ENCODE measurements around the gene SARDH. TPM values are rescaled to one million over a fixed set of nuclear protein-coding genes. Genes with fewer than 3 reads are reported as not detected.

The SARDH gene
- total RNA-seq, 4 donors from 2014 or later: 0.62 to 2.3 (median 1.2) TPM; not detected in 1

DNA sequence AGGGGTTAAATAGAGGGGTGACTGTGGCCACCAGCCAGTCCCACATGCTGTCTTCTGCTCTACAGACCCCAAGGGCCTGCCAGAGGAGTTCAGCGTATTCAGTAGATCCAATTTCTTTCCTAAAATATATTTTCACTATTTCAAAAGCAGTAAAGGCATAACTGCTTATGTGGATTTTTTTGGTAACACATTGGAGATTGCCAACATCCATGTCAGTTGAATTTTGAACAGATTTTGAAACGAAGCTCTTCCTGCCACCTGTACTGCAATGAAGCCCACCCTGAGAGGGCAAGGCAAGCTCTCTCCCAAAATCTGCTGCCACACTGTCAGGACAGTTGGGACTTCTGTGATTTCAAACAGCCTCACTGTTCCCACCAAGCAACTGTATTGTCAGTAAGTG lies 37.1 kb upstream of the SARDH start:
- TF ChIP-seq POLR2AphosphoS5 (IDR thresholded peaks at IDR 0.05) (no peak), EP300 (IDR thresholded peaks at IDR 0.05) (no peak), POLR2A (IDR thresholded peaks at IDR 0.05) (no peak)
- TF ChIP-seq, protein P1, sequence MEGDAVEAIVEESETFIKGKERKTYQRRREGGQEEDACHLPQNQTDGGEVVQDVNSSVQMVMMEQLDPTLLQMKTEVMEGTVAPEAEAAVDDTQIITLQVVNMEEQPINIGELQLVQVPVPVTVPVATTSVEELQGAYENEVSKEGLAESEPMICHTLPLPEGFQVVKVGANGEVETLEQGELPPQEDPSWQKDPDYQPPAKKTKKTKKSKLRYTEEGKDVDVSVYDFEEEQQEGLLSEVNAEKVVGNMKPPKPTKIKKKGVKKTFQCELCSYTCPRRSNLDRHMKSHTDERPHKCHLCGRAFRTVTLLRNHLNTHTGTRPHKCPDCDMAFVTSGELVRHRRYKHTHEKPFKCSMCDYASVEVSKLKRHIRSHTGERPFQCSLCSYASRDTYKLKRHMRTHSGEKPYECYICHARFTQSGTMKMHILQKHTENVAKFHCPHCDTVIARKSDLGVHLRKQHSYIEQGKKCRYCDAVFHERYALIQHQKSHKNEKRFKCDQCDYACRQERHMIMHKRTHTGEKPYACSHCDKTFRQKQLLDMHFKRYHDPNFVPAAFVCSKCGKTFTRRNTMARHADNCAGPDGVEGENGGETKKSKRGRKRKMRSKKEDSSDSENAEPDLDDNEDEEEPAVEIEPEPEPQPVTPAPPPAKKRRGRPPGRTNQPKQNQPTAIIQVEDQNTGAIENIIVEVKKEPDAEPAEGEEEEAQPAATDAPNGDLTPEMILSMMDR (IDR thresholded peaks at IDR 0.05): no peak
- Histone ChIP-seq H3K27me3 (no peaks in the 10 kb centered on the region), H3K9me3 (peaks cover 0 to 10% (median 0%) of the 10 kb centered on the region in 3 donors), H3K27ac (no peak overlapping the region), H3K4me1 (peaks cover 0 to 10% (median 0%) of the 10 kb centered on the region in 3 donors), H3K36me3 (peaks cover 0 to 99% of the 10 kb centered on the region in 2 donors), H3K4me3 (no peak overlapping the region)
- ATAC-seq: no peak
- WGBS, 2 donors (ENCODE audit: low coverage in 1 of 2): 95 to 100% methylated on average over 2 of the region's 2 CpGs

DNA sequence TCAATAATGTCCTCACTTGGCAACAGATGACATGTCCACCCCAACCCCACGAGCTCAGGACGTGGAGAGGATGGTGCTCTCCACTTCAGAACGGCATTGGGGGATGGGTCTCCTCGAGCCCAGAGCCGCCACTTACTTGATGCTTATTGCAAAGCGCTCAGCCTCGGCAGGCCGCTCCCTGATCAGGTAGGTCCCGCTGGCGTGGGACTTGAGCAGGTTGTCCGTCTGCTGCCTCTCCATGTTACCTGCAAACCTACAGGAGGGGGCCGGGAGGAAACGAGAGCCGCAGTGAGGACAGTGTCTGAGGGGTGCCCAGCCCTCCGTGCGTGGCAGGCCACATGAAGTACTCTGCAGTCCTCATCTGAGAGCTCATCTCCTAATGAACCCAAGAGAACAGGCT lies 36.6 kb upstream of the SARDH start:
- peaks cover 0 to 10% (median 0%) of the 10 kb centered on the region in 3 donors for H3K4me1 ChIP-seq
- H3K27ac ChIP-seq: no peak overlapping the region
- no peak overlapping the region for H3K4me3 ChIP-seq
- peaks cover 0 to 10% (median 0%) of the 10 kb centered on the region in 3 donors for H3K9me3 ChIP-seq
- no peaks in the 10 kb centered on the region for H3K27me3 ChIP-seq
- no peak for TF ChIP-seq POLR2AphosphoS5 (IDR thresholded peaks at IDR 0.05)
- TF ChIP-seq POLR2A (IDR thresholded peaks at IDR 0.05): no peak
- TF ChIP-seq, protein P1 (IDR thresholded peaks at IDR 0.05): no peak
- TF ChIP-seq EP300 (IDR thresholded peaks at IDR 0.05): no peak
- WGBS, 2 donors (ENCODE audit: low coverage in 1 of 2): no CpG with 5 or more reads among the region's 16 CpGs
- ATAC-seq: no peak
- H3K36me3 ChIP-seq: peaks cover 0 to 99% of the 10 kb centered on the region in 2 donors

DNA sequence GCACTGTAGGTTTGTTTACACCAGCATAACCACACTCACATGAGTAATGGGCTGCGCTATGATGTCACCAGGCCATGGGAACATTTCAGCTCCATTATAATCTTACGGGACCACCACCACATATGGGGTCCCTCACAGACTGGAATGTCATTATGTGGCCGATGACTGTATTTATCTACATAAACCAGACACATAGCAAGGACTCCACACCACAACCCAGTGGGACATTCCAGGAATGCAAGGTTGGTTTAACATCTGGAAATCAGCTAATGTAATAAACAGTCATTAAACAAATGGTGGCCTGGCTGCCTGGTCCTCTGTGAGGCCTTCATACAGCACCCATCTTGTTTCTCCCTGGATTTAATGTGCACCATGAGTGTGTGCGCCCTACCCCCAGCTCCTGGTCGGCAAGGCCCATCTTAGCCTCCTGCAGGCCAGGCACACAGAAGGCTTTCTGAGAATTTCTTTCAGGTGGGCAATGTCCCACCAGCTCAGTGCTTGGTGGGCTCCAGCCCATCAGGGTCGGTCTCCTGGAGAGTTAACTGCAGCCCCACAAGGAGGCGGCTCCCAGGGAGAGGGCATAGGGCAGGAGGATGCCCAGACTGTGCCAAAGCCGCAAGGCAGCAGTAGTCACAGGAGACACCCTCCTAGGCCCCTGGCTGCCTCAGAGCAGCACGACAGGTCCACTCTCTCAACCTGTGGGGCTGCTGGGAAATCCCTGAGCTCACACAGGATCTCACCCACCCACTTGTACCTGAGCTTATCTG lies 35.9 kb upstream of the SARDH start:
- WGBS, 2 donors (ENCODE audit: low coverage in 1 of 2): 68 to 100% methylated on average over 2 to 3 of the region's 9 CpGs
- H3K4me1 ChIP-seq: peaks cover 0 to 10% (median 0%) of the 10 kb centered on the region in 3 donors
- H3K27me3 ChIP-seq: no peaks in the 10 kb centered on the region
- ATAC-seq: no peak
- H3K4me3 ChIP-seq: no peak overlapping the region
- H3K27ac ChIP-seq: no peak overlapping the region
- TF ChIP-seq POLR2A (IDR thresholded peaks at IDR 0.05) (no peak), EP300 (IDR thresholded peaks at IDR 0.05) (no peak), POLR2AphosphoS5 (IDR thresholded peaks at IDR 0.05) (no peak)
- TF ChIP-seq, protein P1 (IDR thresholded peaks at IDR 0.05): no peak
- peaks cover 0 to 10% (median 0%) of the 10 kb centered on the region in 3 donors for H3K9me3 ChIP-seq
- peaks cover 0 to 99% of the 10 kb centered on the region in 2 donors for H3K36me3 ChIP-seq

DNA sequence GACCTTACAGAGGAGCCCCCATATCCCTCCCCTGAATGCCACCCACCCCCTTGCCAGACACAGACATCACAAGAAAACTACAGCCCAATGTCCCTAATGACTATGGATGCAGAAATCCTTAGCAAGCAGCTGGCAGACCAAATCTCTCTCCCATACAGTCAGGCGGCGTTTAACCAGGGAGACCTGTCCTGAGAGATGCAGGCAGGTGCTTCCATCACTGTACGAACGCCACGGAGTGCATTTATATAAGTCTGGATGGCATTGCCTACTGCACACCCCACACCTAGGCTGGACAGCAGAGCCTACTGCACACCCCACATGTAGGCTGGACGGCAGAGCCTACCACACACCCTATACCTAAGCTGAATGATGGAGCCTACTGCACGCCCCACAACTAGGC lies 34.4 kb upstream of the SARDH start:
- H3K4me1 ChIP-seq: peaks cover 0 to 10% (median 0%) of the 10 kb centered on the region in 3 donors
- TF ChIP-seq, protein P1 (IDR thresholded peaks at IDR 0.05): no peak
- TF ChIP-seq POLR2A (IDR thresholded peaks at IDR 0.05) (no peak), EP300 (IDR thresholded peaks at IDR 0.05) (no peak), POLR2AphosphoS5 (IDR thresholded peaks at IDR 0.05) (no peak)
- no peak for ATAC-seq

More for the DNA sequence above, 34.4 kb upstream of the SARDH start:
- H3K36me3 ChIP-seq: peaks cover 0 to 99% of the 10 kb centered on the region in 2 donors
- no peak overlapping the region for H3K27ac ChIP-seq
- peaks cover 0 to 16% (median 0%) of the 10 kb centered on the region in 3 donors for H3K9me3 ChIP-seq
- 70 to 88% methylated on average over 2 to 3 of the region's 7 CpGs for WGBS, 2 donors (ENCODE audit: low coverage in 1 of 2)
- H3K4me3 ChIP-seq: no peak overlapping the region
- no peaks in the 10 kb centered on the region for H3K27me3 ChIP-seq
